Adipose tissue (tissue), 3 donors: Measurements from ENCODE around the gene PARVA. TPM values are rescaled to one million over a fixed set of nuclear protein-coding genes. Genes with fewer than 3 reads are reported as not detected.
"Not testable (repeated sequence)": the region's sequence is repeated elsewhere in the genome, so short reads cannot be mapped to it uniquely, and the experiment has no call there.

Experiments used
- H3K27ac ChIP-seq: one replicate; pipeline ENCODE4 v1.5.1; 2013; ENCODE audit warnings: low read depth, low read length
- WGBS, 3 donors: extraction: QIAGEN DNeasy Blood & Tissue Kit; methylation state at CpG; one replicate each; pipeline ENCODE4 v1.1.7; 2013; 5-methylcytosine and 5-hydroxymethylcytosine counted together
- polyA plus RNA-seq, 3 donors: library from polyadenylated mRNA; stranded (reverse); fragments of 200-250 nt; gene quantifications; one replicate each; pipeline ENCODE4 v1.2.3, GENCODE V29; 2013
- donor health status: healthy with polysubstance abuse.
- donor health status: Bipolar disorder and iron deficiency.
- donor health status: healthy.

PARVA gene
- polyA plus RNA-seq: 10 to 100 TPM; 20.3 to 81.9 (median 60.5) TPM

- whole genome bisulfite sequencing, 3 donors: 6 to 8% (median 7%) methylated on average over 47 to 55 of the region's 55 CpGs
Measured at GRCh38 chr11:12377106-12377823, at the start of gene PARVA. Gene PARVA (plus strand): TSS chr11:12377571. CDS start chr11:12377648, 77 bp downstream.

GRCh38 chr11:12329169-12329568 lies 48.2 kb upstream of the PARVA start:
- no peak overlapping the region for H3K27ac ChIP-seq
- 91 to 94% (median 93%) methylated on average over 4 of the region's 4 CpGs for WGBS, 3 donors

More at GRCh38 chr11:12377106-12377823, at the start of gene PARVA:
- H3K27ac ChIP-seq: peak within 1 kb of the TSS; percentile 95

- H3K27ac ChIP-seq: no peak overlapping the region
- WGBS, 3 donors: 75 to 92% (median 89%) methylated on average over 2 of the region's 2 CpGs
Measured at GRCh38 chr11:12329797-12330196, 47.6 kb upstream of the PARVA start.

- 57 to 69% (median 68%) methylated on average over 7 of the region's 7 CpGs for WGBS, 3 donors
- no peak overlapping the region for H3K27ac ChIP-seq
Measured at GRCh38 chr11:12330485-12331231, 46.7 kb upstream of the PARVA start.

GRCh38 chr11:12331239-12331874 lies 46.0 kb upstream of the PARVA start:
- WGBS, 3 donors: 9 to 14% (median 13%) methylated on average over 7 of the region's 7 CpGs
- no peak overlapping the region for H3K27ac ChIP-seq

- H3K27ac ChIP-seq: no peak overlapping the region
- 72 to 81% (median 81%) methylated on average over 6 of the region's 6 CpGs for WGBS, 3 donors
Measured at GRCh38 chr11:12343526-12343925, 33.8 kb upstream of the PARVA start.

- 83 to 96% (median 89%) methylated on average over 1 of the region's 1 CpG for WGBS, 3 donors
- H3K27ac ChIP-seq: no peak overlapping the region
Measured at GRCh38 chr11:12353534-12353933, 23.8 kb upstream of the PARVA start.

- WGBS, 3 donors: 59 to 73% (median 67%) methylated on average over 9 of the region's 9 CpGs
Measured at GRCh38 chr11:12354750-12355545, 22.4 kb upstream of the PARVA start.

GRCh38 chr11:12356944-12357655 lies 20.3 kb upstream of the PARVA start:
- 72 to 80% (median 76%) methylated on average over 4 of the region's 4 CpGs for WGBS, 3 donors
- H3K27ac ChIP-seq: no peak overlapping the region

More at GRCh38 chr11:12354750-12355545, 22.4 kb upstream of the PARVA start:
- H3K27ac ChIP-seq: no peak overlapping the region

- not testable (repeated sequence) for H3K27ac ChIP-seq
- WGBS, 3 donors: 67 to 94% (median 73%) methylated on average over 3 of the region's 3 CpGs
Measured at GRCh38 chr11:12357697-12358096, 19.7 kb upstream of the PARVA start.

GRCh38 chr11:12358302-12359188 lies 18.8 kb upstream of the PARVA start:
- 54 to 80% (median 62%) methylated on average over 12 of the region's 12 CpGs for WGBS, 3 donors

GRCh38 chr11:12359761-12360160 lies 17.6 kb upstream of the PARVA start:
- 52 to 94% (median 93%) methylated on average over 5 of the region's 5 CpGs for WGBS, 3 donors
- no peak overlapping the region for H3K27ac ChIP-seq

More at GRCh38 chr11:12358302-12359188, 18.8 kb upstream of the PARVA start:
- no peak overlapping the region for H3K27ac ChIP-seq

GRCh38 chr11:12361682-12362081 lies 15.7 kb upstream of the PARVA start:
- WGBS, 3 donors: 57 to 76% (median 75%) methylated on average over 3 of the region's 3 CpGs
- no peak overlapping the region for H3K27ac ChIP-seq

- 38 to 43% (median 38%) methylated on average over 2 of the region's 2 CpGs for WGBS, 3 donors
Measured at GRCh38 chr11:12362857-12363256, 14.5 kb upstream of the PARVA start.

GRCh38 chr11:12363373-12363772 lies 14.0 kb upstream of the PARVA start:
- 94 to 100% (median 100%) methylated on average over 1 of the region's 1 CpG for WGBS, 3 donors

More at GRCh38 chr11:12362857-12363256, 14.5 kb upstream of the PARVA start:
- H3K27ac ChIP-seq: no peak overlapping the region

GRCh38 chr11:12365965-12366575 lies 11.3 kb upstream of the PARVA start:
- not testable (repeated sequence) for H3K27ac ChIP-seq
- 45 to 66% (median 61%) methylated on average over 14 of the region's 14 CpGs for WGBS, 3 donors

More at GRCh38 chr11:12363373-12363772, 14.0 kb upstream of the PARVA start:
- no peak overlapping the region for H3K27ac ChIP-seq
